Erythroblast (primary cell): ENCODE measurements around the gene PIAS4.

Source experiments
- DNase-seq, 2 experiments: peaks; one replicate each; lab custom pipeline; 2025; lab: John Stamatoyannopoulos, UW
- GATA1 ChIP-seq: IDR thresholded peaks from 2 replicates; pipeline ENCODE4 v1.6.1; 2011; ENCODE audit warnings: low read depth, mild to moderate bottlenecking, control low read depth, low read length, moderate library complexity
- POLR2A ChIP-seq: IDR thresholded peaks from 2 replicates; pipeline ENCODE4 v1.6.1; 2011; ENCODE audit warnings: mild to moderate bottlenecking, low read length

PIAS4 gene

DNA sequence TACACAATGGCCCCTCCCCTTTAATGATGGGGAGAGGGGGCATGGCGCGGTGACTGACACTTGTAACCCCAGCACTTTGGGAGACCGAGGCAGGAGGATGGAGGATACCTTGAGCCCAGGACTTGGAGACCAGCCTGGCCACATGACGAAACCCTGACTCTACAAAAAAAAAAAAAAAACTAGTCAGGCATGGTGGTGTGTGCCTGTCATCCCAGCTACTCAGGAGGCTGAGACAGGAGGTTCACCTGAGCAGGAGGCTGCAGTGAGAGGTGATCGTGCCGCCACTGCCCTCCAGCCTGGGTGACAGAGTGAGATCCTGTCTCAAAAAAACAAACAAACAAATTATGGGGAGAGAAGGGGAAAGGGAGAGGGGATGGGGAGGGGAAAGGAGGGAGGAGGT is 72.9 kb downstream of the PIAS4 start:
- no peak for DNase-seq
- no peak for TF ChIP-seq GATA1
- no peak for TF ChIP-seq POLR2A

DNA sequence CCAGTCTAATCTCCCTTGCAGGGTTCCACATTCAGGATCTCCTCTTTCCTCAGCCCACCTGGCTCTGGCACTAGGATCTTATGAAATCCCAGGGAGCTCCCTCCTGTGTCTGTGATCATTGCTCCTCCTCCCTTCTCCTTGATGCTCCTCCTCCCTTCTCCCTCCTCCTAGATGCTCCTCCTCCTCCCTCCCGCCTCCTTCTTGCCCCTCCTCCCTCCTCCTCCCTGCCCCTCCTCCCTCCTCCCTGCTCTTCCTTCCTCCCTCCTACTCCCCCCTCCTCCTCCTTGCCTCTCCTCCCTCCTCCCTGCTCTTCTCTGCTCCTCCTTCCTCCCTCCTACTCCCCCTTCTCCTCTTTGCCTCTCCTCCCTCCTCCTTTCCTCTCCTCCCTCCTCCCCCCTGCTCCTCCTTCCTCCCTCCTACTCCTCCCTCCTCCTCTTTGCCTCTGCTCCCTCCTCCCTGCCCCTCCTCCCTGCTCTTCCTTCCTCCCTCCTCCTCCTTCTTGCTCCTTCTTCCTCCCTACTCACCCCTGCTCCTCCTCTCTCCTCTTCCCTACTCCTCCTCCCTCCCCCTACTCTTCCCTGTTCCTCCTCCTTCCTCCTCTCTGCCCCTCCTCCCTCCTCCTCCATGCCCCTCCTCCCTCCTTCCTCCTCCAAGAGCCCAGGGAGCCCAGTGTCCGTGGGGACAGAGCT is 74.0 kb downstream of the PIAS4 start:
- DNase-seq: peak in 1 of 2 experiments; percentile 38
- no peak for TF ChIP-seq POLR2A
- TF ChIP-seq GATA1: no peak

DNA sequence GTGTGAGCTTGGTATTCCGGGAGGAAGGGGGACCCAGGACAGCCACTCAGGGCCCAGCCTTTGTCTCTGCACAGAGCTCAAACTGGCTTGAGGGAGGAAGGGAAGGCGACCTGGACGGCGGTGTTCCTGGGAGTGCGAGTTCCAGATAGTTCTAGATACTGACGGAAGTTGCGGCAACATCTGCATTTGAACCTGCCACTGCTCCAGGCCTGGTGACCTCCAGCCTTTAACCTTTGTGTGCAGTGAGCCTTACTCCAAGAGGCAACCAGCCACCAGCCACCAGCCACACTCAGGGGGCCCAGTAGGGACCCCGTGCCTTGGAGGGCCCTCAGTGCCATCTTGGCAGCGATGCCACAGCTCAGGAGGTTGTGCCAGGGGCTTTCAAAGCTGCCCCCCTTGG is 74.6 kb downstream of the PIAS4 start:
- DNase-seq: no peak
- TF ChIP-seq POLR2A: no peak
- TF ChIP-seq GATA1: no peak

DNA sequence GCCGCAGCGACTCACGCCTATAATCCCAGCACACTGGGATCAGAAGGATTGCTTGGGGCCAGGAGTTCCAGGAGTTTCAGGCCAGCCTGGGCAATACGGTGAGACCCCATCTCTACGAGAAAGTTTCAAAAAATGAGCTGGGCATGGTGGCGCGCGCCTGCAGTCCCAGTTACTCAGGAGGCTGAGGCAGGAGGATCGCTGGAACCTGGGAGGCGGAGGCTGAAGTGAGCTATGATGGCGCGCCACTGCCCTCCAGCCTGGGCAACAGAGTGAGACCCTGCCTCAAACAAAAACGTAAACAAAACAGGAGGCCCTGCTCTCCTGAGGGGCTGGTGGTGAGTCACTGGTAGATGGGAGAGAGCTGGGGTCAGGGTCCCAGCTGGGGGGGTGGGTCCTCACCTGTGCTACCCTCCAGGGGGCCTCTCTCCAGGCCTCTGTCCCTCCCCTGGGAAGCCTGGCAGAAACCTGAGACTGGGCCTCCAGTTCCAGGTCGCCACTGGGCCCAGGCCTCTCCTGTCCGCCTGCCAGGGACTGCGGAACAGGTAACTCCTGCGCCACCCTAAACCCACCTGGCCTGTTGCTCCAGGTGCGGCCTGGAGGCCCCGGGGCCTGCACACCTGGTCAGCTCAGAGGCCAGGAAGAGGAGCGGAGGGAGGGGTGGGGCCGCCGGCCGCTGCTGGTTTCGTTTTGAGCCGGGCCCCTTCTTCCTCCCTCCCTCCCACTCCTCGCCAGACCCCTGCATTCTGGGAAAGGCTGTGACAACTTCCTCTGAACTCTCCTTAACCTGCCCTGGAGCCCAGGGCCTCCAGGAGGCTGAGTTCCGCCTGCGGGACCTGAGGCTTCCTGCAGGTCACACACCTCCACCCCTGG is 76.4 kb downstream of the PIAS4 start:
- no peak for TF ChIP-seq GATA1
- no peak for TF ChIP-seq POLR2A
- DNase-seq: no peak

DNA sequence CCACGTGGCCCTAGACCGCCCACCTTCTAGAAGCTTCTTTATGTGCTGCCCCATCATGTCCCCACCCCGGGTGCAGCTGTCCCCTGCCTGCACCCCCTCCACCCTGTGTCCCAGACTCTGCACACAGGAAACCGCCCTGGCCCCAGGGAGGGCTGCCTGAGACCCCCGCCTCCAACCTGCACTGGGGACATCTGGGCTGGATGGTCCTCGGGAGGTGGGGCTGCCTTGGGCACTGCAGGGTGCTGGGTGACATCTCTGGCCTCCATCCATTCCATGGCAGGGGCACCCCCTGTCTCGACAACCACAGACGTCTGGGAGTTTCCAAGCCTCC is 77.0 kb downstream of the PIAS4 start:
- no peak for DNase-seq
- no peak for TF ChIP-seq POLR2A
- no peak for TF ChIP-seq GATA1

DNA sequence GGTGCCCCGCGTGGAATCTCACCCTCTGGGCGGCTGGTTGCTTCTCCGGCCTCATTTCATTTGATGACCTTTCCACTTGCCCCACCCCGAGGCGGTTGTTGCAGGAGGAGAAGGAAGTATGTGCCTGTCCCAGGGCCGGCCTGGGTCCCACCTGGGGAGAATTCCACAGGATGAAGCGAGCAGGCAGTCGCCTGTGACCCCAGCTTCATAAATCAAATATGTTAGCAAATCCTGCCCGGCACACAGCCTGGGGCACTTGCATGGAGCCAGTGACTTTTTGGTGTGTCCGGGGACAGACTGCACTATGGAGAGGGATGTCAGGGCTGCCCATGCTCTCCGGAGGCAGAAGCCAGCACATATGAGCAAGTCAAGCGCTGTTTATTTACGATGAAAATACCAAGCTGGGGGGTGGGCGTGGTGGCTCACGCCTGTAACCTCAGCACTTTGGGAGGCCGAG is 78.9 kb downstream of the PIAS4 start:
- DNase-seq: no peak
- TF ChIP-seq GATA1 (no peak), POLR2A (no peak)

DNA sequence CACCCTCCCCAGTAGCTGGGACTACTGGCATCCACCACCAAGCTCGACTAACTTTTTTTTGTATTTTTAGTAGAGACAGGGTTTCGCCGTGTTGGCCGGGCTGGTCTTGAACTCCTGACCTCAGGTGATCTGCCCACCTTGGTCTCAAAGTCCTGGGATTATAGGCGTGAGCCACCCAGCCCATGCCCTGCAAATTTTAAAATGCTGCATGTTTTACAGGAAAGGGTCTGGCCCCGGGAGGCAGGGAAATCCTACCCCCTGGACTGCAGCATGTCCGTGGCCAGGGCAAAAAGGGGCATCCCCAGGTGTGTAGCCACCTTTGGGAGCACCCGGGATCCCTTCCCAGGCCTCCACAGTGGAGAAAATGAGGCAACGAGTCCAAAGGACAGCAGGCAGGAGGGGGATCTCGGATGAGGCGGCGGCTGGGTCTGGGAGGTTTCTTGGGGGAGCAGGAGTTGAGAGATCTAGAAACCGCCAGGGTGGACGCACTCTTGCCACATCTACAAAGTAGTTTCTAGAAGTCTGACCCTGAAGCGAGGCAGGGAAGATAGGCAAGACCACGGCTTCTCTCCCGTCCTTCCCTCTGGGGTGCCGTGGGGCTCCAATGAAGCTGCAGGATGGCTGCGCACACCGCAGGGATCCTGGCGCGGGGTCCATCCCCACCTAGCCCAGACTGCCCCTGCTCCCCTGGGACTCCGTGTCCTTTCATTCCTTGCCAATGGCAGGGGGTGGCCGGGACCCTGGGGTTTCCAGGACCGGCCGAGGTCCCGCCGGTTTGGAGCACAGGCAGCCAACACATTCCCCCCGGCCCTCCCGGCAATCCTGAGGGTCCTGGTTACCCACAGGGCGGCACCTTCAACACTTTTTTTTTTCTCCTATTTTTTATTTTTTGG is 80.5 kb downstream of the PIAS4 start:
- DNase-seq: no peak
- no peak for TF ChIP-seq POLR2A
- no peak for TF ChIP-seq GATA1

DNA sequence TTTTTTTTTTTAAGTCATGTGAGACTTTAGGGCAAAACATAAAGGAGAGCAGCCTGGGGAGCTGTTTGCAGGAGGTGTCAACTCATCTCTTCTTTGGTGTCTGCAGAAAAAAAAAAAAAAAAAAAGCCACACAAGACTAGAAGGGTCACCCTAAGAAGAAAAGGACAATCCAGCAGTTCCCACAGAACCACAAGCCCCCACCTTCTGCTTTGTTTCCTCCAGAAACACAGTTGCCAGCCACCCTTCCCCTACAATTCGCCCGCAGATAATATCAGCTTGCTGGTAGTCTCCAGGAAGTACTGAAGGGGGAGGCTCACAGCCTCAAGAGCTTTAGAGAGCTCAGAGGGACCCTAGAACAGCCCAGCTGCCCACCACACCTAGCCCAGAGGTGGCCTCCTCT is 81.4 kb downstream of the PIAS4 start:
- peak; percentile 56 to 62 for DNase-seq

More for the DNA sequence above, 81.4 kb downstream of the PIAS4 start:
- TF ChIP-seq GATA1: no peak
- TF ChIP-seq POLR2A: no peak
